NCI-H226 (cell line): Measurements from ENCODE around the gene ANKRD2.
"Not testable (repeated sequence)": the region's sequence is repeated elsewhere in the genome, so short reads cannot be mapped to it uniquely, and the experiment has no call there.

Source experiments
- DNase-seq: peaks from one replicate; pipeline ENCODE4 v3.0.0-alpha.2; 2015

Gene ANKRD2

DNA sequence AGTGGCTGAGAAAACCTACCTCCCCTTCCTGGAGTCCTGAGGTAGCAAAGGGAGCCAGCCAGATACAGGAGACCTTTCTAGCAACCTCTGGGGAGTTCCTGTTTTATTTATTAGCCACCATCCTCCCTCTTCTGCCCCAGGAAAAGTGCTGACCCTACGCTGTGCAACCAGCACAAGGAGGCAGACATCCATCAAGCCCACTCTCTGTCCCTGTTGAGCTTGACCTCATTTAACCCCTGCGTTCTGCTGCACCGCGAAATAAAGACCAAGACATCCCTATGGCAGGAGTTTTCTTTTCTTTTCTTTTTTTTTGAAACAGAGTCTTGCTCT lies 25.3 kb upstream of the ANKRD2 start:
- DNase-seq = no peak

DNA sequence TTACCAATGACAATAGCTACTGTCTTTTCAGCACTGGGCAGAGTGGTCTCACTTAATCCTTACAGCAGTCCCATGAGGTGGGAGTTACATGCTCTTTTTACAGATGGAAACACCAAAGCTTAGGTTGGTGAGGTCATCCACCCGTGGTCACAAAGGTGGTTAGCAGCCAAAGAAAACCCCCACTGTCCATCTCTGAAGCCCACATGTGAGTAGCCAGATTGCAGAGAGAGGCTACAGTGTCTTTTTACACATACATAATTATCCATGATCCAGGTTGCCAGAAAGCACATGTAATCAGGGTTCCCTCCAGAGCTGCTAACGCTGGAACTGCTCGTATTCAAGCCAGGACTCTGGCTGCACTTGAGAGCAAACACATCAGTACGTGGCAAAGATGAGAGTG lies 24.6 kb upstream of the ANKRD2 start:
- DNase-seq = no peak

GRCh38 chr10:97548828-97549455 lies 23.6 kb upstream of the ANKRD2 start:
- DNase-seq = no peak

DNA sequence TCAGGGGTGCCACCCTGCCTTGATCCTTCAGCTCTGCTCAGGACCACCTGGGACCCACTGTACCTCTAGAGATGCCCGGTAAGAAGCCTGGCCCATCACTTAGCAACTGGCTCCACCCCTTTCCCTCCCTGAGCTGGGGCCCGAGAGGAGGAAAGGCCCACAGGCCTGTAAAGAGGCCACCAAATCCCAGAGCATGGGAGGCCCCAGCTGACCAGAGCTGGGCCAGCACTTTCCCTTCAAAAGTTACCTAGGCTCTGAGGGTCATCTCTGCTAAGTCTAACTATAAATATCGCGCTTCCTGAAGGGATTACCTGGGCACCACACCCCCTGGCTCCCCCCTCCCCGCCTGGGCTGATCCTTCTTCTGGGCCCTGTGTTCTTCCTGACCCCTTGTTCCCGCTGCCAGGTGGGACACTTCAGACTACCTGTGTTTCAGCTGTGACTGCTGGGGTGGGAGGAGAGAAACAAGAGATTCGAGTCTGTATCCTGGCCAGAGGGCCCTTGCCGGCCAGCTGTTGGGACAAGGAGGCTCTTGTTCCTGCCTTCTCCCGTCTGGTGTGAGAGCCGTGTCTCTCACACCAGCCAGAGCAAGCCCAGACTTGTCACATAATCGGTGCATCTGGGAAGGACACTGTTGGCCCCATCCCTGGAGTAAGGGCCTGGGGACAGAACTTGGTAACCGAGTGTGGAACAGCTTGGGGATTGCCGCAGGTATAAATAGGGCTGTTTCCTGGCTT lies 22.8 kb upstream of the ANKRD2 start:
- DNase-seq = no peak

DNA sequence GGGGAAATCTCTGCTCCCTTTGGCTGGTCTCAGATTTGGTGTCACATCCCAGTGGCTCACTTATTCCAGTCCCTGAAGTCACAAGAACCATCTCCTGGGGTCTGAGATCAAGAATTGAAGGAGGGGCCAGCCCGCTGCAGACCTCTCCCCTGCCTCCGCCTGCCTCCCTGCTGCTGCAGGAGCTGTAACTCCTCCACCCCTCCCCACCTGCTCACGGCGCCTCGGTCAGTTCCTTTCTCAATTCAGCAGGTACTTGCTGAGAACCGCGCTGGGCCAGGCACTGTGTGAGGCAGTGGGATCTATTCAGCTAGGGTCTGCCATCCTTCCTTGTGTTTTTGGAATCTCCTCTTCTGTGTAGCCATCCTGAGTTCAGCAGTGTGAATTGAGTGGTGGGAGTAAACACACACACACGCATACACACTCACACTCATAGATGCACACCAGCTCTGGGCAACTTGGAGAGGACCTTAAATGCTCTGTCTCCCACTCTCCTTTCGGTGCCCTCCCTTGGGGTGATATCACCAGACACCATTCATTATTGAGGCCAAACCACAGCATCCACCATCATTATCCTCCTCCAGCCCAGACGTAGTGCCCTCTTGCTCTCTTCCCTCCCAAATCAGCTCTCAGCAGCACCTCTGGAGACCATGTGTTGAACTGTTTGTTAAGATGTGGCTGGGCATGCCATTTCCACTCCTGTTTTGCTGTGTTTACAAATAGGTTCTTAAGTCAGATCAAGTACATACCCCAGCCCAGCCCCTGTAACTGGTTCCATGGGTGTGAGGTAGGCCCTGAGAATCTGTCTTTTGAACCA lies 22.0 kb upstream of the ANKRD2 start:
- no peak for DNase-seq

GRCh38 chr10:97551271-97551670 lies 21.3 kb upstream of the ANKRD2 start:
- DNase-seq = no peak

DNA sequence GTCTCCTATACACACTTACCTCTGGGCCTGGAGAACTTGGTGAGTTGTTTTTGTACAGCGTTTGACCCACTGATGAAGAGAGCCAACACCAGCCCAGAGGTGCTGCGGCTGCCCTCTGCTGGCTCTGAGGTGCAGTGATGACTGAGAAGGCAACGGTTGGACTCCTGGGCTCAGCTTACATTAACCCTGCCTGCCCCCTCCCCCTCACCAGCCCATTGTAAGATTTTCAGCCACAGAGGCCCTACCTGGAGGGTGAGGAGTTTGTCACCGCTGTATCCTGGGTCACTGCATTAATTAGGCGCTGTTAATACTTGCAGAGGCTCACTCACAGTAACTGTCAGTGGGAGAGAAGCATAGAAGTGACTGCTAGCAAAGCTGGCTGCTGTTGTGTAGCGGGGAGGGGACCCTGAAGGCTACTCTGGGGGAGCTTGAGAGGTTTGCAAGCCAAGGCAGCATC lies 19.0 kb upstream of the ANKRD2 start:
- peak; percentile 59 for DNase-seq

GRCh38 chr10:97554336-97554735 lies 18.2 kb upstream of the ANKRD2 start:
- DNase-seq = not testable (repeated sequence)

- not testable (repeated sequence) for DNase-seq
Measured at GRCh38 chr10:97555541-97555940, 17.0 kb upstream of the ANKRD2 start.

DNA sequence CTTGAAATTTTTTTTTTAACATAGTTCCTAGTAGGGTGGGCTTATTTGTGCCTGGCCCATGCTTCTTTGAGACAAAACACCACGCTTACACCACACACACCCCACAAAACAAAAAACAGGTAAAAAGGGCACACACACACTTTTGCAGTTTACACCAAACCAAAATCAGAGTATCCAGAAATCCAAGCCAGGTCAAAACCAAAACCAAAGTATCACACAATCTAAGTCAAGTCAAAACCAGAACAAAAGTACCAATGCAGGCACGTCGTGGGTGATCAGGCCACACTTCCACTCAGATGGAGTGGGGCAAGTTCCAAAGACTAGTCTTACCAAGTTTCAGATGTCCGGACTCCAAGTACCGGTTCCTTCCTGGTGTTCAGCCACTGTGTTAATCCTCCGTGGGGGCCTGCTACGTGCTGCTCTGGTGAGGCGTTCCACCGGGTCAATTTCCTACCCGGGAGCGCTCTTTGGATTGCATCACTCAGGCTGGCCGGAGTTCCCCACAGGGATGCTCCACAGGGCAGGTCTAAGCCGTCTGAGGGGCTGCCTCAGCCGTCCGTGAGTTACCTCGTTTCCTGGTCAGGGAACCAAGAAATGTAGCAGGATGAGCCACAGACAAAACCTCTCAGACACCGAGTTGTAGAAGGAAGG lies 11.7 kb upstream of the ANKRD2 start:
- not testable (repeated sequence) for DNase-seq

DNA sequence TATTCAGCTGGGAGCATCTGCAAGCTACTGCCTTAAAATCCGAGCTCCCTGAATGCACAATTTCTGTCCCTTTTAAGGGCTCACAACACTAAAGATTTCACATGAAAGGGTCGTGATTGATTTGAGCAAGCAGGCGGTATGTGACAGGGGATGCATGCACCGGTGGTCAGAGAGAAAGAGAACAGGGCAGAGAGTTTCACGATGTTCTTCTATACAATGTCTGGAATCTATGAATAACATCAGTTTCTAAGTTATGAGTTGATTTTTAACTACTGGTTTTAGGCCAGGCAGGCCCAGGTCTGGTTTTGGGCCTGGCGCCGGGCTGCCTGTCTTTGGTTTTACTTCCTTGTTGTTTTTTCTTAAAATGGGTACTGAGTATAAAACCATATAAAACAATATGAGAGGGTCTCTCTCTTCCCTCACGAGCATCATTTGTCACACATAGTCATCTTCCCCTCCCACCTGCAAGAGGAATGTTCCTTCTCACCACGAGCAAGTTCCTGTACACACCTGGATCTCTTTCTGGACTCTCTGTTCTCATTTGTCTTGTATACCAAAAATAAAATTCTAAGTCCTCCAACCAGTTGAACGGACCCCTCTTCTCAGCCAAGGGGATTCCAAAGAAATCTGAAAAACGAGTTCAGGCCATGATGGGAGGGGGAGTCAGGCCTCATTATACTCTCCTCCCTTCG lies 11.0 kb upstream of the ANKRD2 start:
- not testable (repeated sequence) for DNase-seq

- DNase-seq = not testable (repeated sequence)
Measured at GRCh38 chr10:97562329-97562728, 10.2 kb upstream of the ANKRD2 start.

DNA sequence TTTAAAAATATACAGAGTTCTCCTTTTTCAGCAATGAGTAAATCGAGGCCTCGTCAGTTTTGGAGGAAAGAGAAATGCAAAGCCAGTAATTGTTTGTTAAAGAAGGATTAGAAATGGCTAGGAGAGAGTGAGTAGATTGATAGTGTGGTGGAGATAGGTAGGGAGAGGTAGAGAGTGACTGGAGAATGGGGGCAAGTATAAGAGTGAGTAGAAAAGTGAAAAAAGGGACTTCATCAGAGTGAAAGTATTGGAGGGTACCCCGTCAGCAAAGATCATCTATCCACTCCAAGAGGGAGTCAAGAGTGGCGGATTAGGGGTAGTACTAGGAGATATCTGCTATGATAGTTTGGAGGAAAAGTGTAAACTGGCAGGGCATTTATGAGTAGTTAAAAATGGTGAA lies 9.2 kb upstream of the ANKRD2 start:
- DNase-seq = no peak

GRCh38 chr10:97564776-97565175 lies 7.8 kb upstream of the ANKRD2 start:
- DNase-seq = peak; percentile 81

GRCh38 chr10:97566336-97566996 lies 6.1 kb upstream of the ANKRD2 start:
- no peak for DNase-seq

DNA sequence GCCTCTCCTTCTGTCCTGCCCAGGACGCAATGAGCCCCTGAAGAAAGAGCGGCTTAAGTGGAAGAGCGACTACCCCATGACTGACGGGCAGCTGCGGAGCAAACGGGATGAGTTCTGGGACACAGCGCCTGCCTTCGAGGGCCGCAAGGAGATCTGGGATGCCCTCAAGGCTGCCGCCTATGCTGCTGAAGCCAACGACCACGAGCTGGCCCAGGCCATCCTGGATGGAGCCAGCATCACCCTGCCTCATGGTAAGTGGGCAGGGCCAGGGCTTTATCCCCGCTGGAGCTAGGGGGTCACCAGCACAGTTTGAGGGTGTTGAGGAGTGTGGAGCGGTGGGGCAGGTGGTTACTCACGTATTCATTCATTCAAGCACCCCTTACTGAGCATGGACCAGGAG lies 4.7 kb upstream of the ANKRD2 start:
- no peak for DNase-seq

DNA sequence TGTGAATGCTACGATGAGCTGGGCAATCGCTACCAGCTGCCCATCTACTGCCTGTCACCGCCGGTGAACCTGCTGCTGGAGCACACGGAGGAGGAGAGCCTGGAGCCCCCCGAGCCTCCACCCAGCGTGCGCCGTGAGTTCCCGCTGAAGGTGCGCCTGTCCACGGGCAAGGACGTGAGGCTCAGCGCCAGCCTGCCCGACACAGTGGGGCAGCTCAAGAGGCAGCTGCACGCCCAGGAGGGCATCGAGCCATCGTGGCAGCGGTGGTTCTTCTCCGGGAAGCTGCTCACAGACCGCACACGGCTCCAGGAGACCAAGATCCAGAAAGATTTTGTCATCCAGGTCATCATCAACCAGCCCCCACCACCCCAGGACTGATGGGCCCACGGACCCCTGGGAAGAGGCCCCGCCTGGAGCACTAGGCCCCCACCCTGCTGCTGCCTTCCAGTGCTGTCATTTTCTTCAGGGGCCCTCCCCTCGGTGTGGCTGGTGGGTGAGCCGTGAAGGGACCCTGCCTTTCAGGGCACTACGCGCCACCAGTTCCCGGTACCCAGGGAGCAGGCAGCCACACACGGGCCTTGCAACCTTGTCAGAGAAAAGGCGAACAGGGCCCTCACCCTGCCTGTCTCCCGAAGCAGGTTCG lies 2.3 kb upstream of the ANKRD2 start:
- no peak for DNase-seq

- DNase-seq = no peak
Measured at GRCh38 chr10:97570789-97571471, 1.6 kb upstream of the ANKRD2 start.

- no peak for DNase-seq
Measured at GRCh38 chr10:97571622-97572021, 957 bp upstream of the ANKRD2 start.

DNA sequence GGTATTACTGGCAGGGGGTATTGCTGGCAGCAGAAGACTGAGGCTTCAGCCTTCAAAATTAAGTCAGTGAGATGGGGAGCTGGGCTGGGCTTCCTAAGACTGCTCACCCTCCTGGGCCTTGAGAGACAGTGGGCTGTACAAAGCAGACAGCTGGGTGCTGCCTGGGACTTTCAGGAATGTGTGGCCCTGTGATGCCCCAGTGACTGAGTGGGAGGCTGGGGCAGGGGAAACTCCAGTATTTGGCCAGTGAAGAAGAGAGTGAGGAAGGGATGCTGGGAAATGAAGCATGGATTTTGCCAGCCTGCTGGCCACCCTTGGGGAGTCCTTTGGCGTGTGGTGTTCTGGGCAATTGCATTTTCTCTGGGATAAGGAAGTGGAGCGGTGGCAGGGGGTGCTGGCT lies 442 bp downstream of the ANKRD2 start:
- DNase-seq = peak; percentile 52

DNA sequence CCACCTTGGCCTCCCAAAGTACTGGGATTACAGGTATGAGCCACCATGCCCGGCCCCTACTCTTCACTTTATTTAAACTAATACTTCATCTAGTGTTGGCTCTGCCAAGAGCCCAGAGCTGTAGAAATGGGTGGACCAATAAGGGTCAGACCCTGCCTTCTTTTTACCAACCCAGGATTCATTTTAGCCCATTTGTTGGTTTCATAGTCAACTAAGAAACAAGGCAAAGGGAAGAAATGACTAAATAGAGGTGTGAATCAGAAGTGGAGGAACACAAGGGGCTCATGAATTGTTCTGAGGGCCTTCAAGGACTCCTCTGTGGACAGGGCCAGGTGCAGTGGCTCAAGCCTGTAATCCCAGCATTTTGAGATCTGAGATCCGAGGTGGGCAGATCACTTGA lies 1.1 kb downstream of the ANKRD2 start:
- DNase-seq = no peak
